HG02588 (cell line): ENCODE measurements around the gene ERBB4.

Source experiments
- ATAC-seq: cut with Tn5 transposase; IDR thresholded peaks from one replicate; pipeline ENCODE4 v1.9.1; 2021; ENCODE audit warnings: mild to moderate bottlenecking, moderate library complexity; ENCODE audit not compliant: unreplicated experiment

Gene ERBB4

GRCh38 chr2:211449819-211450218 is 1088.8 kb downstream of the ERBB4 start:
- ATAC-seq = no peak

DNA sequence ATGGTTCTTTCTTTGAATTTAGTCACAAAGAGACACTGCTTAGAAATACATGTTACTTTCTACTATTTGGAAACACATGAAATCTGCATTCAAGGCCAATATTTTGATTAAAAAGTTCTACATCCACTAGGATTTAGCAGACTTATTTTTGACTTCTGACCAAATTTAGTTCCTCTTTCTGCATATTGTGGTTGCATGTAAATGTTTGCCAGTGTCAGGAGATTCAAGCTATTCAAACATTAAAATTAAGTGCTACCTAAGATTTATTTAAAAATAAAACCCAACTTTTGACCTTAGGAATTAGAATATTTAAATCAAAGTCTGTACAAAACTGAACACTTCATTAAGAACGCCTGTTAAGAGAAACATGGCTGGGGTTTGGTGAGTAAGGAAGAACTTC is 1091.1 kb downstream of the ERBB4 start:
- ATAC-seq = no peak

GRCh38 chr2:211440107-211440506 is 1098.5 kb downstream of the ERBB4 start:
- ATAC-seq = no peak

DNA sequence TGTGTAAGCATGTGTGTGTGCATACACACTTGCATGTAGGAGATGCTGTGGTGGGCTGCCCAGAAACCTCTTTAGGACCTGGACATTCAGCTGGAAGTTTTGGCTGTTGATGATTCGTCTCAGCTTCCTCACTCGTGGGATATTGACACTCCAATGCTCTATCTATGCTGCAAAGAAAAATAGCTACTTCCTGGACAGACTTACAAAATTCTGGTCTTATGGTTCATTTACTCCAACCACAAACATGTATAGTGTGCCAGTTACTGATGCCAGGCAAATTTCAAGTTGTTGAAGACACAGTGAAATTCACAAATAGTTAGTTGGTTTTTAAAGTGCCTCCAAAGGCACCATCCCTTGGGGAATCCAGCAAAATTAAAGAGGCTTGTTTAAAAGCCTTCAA is 1099.6 kb downstream of the ERBB4 start:
- ATAC-seq = no peak

GRCh38 chr2:211437396-211437795 is 1101.2 kb downstream of the ERBB4 start:
- no peak for ATAC-seq

DNA sequence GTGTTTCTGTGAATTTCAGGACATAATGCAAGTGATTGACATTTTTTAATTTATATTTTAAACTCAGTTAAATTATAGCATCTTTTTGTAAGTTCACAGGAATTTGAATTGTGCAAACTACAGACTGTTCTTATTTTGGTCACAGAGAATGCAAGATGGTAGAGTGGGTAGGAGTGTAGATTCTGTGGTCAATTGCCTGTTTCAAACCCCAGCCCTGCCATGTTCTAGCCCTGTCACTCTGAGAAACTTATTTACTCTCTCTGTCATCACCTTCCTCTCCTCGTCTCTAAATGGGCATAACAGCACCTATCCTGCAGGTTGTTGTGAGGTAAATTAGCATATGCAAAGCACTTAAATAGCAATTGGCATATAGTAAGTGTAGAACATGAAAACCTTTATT is 1102.4 kb downstream of the ERBB4 start:
- ATAC-seq = no peak

GRCh38 chr2:211435331-211435730 is 1103.3 kb downstream of the ERBB4 start:
- ATAC-seq = no peak

- ATAC-seq = no peak
These were observed 1103.8 kb downstream of the ERBB4 start for GRCh38 chr2:211434773-211435172.

- ATAC-seq = no peak
These were observed 1109.2 kb downstream of the ERBB4 start for GRCh38 chr2:211429256-211429920.

- no peak for ATAC-seq
These were observed 1112.4 kb downstream of the ERBB4 start for GRCh38 chr2:211426240-211426639.

- no peak for ATAC-seq
These were observed 1115.6 kb downstream of the ERBB4 start for GRCh38 chr2:211423018-211423417.

DNA sequence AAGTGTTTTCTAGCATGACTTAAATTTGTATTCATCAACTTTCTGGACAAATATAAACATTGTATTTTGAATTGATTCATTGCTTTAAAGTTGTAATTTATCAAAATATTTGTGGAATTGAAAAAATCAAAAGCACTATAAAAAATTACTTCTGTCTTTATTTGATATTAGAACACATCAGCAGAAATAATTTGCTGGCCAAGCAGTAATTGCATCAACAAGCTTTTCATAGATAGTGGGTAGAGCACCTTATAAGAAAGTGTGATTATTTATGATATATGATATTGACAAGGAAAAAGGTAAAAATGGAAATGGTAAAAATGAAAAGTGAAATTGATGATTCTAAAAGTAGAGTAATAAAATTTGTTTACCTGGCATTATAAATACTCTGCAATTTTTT is 1121.1 kb downstream of the ERBB4 start:
- no peak for ATAC-seq

GRCh38 chr2:211416373-211416772 is 1122.2 kb downstream of the ERBB4 start:
- ATAC-seq = no peak

- ATAC-seq = no peak
These were observed 1124.9 kb downstream of the ERBB4 start for GRCh38 chr2:211413746-211414145.

DNA sequence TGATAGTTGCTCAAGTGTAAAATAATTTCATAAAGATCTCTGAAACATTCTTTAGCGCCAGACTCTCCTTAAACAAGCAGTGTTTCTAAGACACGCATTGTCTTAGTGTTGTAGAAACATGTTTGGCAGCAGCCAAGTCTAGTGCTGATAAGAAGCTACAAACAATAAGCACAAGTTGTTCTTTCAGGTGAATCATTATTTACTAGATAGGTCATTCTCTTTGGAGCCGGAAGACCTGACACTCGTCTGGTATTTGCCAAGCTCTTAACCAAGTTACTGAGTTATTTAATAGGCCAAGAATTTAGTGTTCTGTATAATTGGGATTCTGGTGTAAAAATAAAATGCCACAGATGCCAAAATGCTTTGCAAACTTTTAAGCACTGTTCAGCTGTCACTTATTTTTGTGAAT is 1130.1 kb downstream of the ERBB4 start:
- no peak for ATAC-seq

DNA sequence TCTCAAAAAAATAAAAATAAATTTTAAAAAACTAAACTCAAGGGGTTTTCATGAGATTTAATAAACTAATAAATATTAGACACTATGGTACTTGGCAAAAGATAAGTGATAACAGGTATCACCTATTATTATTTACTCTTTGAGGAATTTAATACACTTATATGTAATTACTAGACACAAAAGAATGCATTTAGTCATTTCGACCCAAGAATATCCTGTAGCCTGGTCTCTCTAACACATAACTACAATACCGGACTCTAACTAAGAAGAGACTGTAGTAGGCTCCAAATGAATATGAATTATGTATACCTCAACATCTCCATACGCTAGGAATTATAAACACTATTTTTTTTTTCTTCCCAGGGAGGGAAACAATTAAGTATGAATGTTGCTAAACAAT is 1131.5 kb downstream of the ERBB4 start:
- ATAC-seq = no peak

DNA sequence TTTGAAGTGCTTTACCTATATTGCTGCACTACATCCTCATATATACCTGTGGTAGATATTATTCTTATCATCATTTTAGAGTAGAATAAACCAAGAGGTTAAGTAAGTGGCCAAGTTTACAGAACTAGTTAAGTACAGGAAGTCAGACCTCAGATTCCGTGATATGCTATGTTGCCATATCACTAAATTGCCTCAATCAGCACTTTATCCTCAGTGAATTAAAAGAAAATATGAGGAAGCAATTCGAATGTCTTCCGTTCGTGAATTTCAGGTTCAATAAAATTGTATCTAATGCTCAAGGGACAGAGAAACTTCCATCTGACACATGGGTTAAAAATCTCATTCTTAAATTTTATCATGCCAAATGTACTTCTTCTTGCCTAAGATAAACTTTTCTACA is 1133.6 kb downstream of the ERBB4 start:
- no peak for ATAC-seq

DNA sequence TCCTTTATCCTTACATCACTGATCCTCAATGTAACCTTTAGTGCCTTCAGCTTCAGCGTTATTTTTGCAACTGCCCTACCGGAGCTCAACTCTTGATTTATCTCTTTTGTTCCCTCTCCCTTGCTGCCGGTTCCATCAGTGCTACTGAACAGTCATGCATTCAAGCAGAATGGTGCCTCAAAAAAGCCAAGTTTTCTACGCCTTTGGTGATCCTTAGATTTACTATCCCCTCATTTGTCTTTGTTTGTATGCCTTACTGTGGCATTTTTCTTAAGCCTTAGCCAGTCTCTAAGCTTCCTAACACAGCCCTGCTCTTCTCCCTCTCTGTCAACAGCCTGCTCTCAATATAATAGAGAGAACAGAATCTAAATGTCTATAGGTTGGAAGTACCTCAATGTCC is 1134.5 kb downstream of the ERBB4 start:
- no peak for ATAC-seq

GRCh38 chr2:211401328-211401727 is 1137.3 kb downstream of the ERBB4 start:
- ATAC-seq = no peak

DNA sequence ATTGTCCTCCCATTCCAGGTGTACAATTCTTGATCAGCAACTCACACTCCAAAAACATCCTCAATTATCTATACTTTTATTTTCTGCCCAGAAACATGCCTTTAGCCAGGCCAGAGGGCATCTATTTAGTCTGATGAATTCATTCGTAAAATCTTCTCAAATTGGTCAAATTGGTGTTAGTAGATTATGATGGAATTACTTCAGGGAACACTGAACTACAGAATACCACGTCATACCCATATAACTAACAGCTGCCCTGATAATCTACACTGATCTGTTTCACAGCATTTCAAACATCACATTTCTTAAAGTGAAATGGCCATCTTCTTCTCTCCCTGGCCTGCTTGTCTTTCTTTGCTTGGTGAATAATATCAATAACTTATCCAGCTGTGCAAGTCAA is 1140.8 kb downstream of the ERBB4 start:
- ATAC-seq = no peak

- ATAC-seq = no peak
These were observed 1141.8 kb downstream of the ERBB4 start for GRCh38 chr2:211396815-211397214.

- ATAC-seq = no peak
These were observed 1147.4 kb downstream of the ERBB4 start for GRCh38 chr2:211391189-211391567.

GRCh38 chr2:211390536-211391188 is 1147.9 kb downstream of the ERBB4 start:
- ATAC-seq = no peak
